Heart left ventricle (tissue), 16 donors: ENCODE data around the gene CTPS2. TPM values are rescaled to one million over a fixed set of nuclear protein-coding genes. Genes with fewer than 3 reads are reported as not detected.
"Not testable (repeated sequence)": the region's sequence is repeated elsewhere in the genome, so short reads cannot be mapped to it uniquely, and the experiment has no call there.

Experiments used
- ATAC-seq, 4 donors: fragments of 200-7000 bp; cut with Tn5 transposase; one replicate each; pipeline ENCODE4 v1.9.1; 2020 to 2022; ENCODE audit warnings: moderate library complexity in 4 of 4, mild to moderate bottlenecking in 3 of 4, moderate number of reproducible peaks in 1 of 4
- DNase-seq, 5 donors: peaks; one replicate each; pipeline ENCODE4 v3.0.0-alpha.2; 2020
- H3K27ac ChIP-seq, 12 donors: fragments of 200-600 bp; sonication (generic) in 4 of 12; one replicate each; pipeline versions ENCODE4 v1.5.0 to v1.8.0; 2016 to 2022; ENCODE audit warnings: mild to moderate bottlenecking in 2 of 12
- H3K27me3 ChIP-seq, 9 donors: fragments of 200-600 bp; sonication (generic) in 2 of 9; one replicate each; pipeline versions ENCODE4 v1.5.1 to v1.8.0; 2016 to 2022; ENCODE audit warnings: mild to moderate bottlenecking in 3 of 9
- H3K36me3 ChIP-seq, 9 donors: fragments of 200-600 bp; sonication (generic) in 2 of 9; one replicate each; pipeline versions ENCODE4 v1.5.0 to v1.8.0; 2018 to 2022; ENCODE audit warnings: mild to moderate bottlenecking in 2 of 9
- H3K4me1 ChIP-seq, 12 donors: fragments of 200-600 bp; sonication (generic) in 4 of 12; one replicate each; pipeline versions ENCODE4 v1.5.0 to v1.8.0; 2016 to 2022; ENCODE audit warnings: mild to moderate bottlenecking in 3 of 12
- H3K4me3 ChIP-seq, 12 donors: fragments of 200-600 bp; sonication (generic) in 4 of 12; one replicate each; pipeline versions ENCODE4 v1.5.0 to v1.8.0; 2017 to 2022; ENCODE audit warnings: mild to moderate bottlenecking in 9 of 12, moderate library complexity in 4 of 12
- H3K9me3 ChIP-seq, 12 donors: fragments of 200-600 bp; sonication (generic) in 4 of 12; one replicate each; pipeline versions ENCODE4 v1.5.0 to v1.8.0; 2016 to 2022; ENCODE audit warnings: mild to moderate bottlenecking in 1 of 12
- POLR2A ChIP-seq, 2 donors: fragments of 450-650 bp; IDR thresholded peaks; one replicate each; pipeline ENCODE4 v1.6.1; 2017; ENCODE audit warnings: antibody characterized with exemption in 2 of 2, mild to moderate bottlenecking in 2 of 2, moderate library complexity in 2 of 2
- WGBS, 4 donors: extraction: QIAGEN DNeasy Blood & Tissue Kit in 2 of 4; methylation state at CpG; one replicate each; pipeline versions ENCODE4 v1.1.5 to v1.1.7; 2013 to 2018; 5-methylcytosine and 5-hydroxymethylcytosine counted together
- intact Hi-C, 10 donors: fragments of 100-400 bp; cut with DNase I; formaldehyde crosslinking; loops; one replicate each; pipeline versions ENCODE4 v1.11.1 to v1.14.2; 2022
- polyA plus RNA-seq, 2 donors: library from polyadenylated mRNA; stranded (reverse); fragments of 200-250 nt; gene quantifications; one replicate each; pipeline ENCODE4 v1.2.3, GENCODE V29; 2013
- total RNA-seq, 9 donors: library from RNA; depleted of rRNA in 2 of 9; stranded (reverse); fragments of >200 nt in 2 of 9; fragmentation: NEBNext Ultra II Directional in 3 of 9; extraction: Animal tissue kit (Norgen Biotek cat#: 25700) in 3 of 9; gene quantifications; one replicate each; pipeline versions ENCODE4 v1.1.0 to v1.2.4, GENCODE V29; 2016 to 2023
- TF ChIP-seq, protein P1 (sequence below), 12 donors: fragments of 200-600 bp; sonication (generic) in 4 of 12; IDR thresholded peaks; one replicate each; pipeline versions ENCODE4 v1.5.0 to v1.8.0; 2018 to 2022; ENCODE audit warnings: antibody characterized with exemption in 12 of 12, mild to moderate bottlenecking in 5 of 12
- donor health status: ischemic (EF 13 %, LVEDD 7.1; RV severe dilation, severe dysfunction).
- donor health status: healthy with polysubstance abuse.
- donor health status: DM: no; HTN: yes; CAD: no.
- donor health status: DM: no; HTN: no; CAD: no.
- donor health status: ischemic (EF 25% LVEDD 6.9; RV normal size, moderate dysfunction).
- donor health status: ischemic (EF 25% LVEDD 5.7; RV mildly dilated, moderate dysfunction).
- donor health status: healthy.
- donor health status: DM: yes; HTN: yes; CAD: no.
- donor health status: ischemic (EF 35%, LVEDD 5.7; RV mildly dilated, moderate dysfunction).
- donor health status: nonischemic (EF 11% LVEDD 7.7; RV severe dilation, severe dysfunction).
- donor health status: DM: yes; HTN: yes; CAD: no.
- donor health status: PGD.
- donor health status: ischemic (EF 29% LVEDD 5.4; RV normal size, mild dysfunction).
- donor health status: nonischemic (EF 23%, LVEDD 6.1; RV moderate dilation, normal function).

Gene CTPS2
- total and polyA plus RNA-seq, 11 donors: 3.1 to 8.3 (median 4.8) TPM

DNA sequence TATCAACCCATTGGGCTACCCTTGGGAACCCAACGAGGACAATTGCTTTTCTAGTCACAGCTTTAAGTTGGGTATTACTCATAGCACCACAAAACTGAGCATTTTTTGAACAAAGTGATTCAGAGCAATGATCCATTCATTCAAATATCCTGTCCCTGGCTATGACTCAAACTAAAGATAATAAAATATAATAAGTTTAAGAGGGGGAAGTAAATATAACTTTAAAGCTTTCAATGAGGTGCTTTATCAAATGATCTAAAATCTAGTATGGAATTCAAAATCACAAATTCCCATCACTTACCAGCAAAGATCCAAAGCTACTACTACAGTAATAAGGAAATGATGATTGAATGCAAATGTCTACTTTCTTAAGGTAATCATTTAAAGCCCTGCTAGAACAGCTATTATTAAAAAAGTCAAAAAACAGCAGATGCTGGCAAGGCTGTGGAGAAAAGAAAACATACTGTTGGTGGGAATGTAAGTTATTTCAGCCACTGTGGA, 102.3 kb downstream of the CTPS2 start:
- intact Hi-C loops: no loop called here
- Histone ChIP-seq H3K36me3 (peaks cover 0 to 15% (median 0%) of the 10 kb centered on the region in 9 donors), H3K9me3 (no peaks in the 10 kb centered on the region), H3K4me1 (peaks cover 0 to 7% (median 0%) of the 10 kb centered on the region in 12 donors), H3K4me3 (no peak overlapping the region), H3K27me3 (peaks cover 0 to 13% (median 0%) of the 10 kb centered on the region in 9 donors), H3K27ac (no peak overlapping the region)
- TF ChIP-seq, protein P1, sequence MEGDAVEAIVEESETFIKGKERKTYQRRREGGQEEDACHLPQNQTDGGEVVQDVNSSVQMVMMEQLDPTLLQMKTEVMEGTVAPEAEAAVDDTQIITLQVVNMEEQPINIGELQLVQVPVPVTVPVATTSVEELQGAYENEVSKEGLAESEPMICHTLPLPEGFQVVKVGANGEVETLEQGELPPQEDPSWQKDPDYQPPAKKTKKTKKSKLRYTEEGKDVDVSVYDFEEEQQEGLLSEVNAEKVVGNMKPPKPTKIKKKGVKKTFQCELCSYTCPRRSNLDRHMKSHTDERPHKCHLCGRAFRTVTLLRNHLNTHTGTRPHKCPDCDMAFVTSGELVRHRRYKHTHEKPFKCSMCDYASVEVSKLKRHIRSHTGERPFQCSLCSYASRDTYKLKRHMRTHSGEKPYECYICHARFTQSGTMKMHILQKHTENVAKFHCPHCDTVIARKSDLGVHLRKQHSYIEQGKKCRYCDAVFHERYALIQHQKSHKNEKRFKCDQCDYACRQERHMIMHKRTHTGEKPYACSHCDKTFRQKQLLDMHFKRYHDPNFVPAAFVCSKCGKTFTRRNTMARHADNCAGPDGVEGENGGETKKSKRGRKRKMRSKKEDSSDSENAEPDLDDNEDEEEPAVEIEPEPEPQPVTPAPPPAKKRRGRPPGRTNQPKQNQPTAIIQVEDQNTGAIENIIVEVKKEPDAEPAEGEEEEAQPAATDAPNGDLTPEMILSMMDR (IDR thresholded peaks at IDR 0.05): no peak
- TF ChIP-seq POLR2A (IDR thresholded peaks at IDR 0.05): no peak
- DNase-seq (no peak), ATAC-seq (no peak)
- WGBS, 4 donors: 50 to 80% (median 71%) methylated on average over 1 of the region's 1 CpG

DNA sequence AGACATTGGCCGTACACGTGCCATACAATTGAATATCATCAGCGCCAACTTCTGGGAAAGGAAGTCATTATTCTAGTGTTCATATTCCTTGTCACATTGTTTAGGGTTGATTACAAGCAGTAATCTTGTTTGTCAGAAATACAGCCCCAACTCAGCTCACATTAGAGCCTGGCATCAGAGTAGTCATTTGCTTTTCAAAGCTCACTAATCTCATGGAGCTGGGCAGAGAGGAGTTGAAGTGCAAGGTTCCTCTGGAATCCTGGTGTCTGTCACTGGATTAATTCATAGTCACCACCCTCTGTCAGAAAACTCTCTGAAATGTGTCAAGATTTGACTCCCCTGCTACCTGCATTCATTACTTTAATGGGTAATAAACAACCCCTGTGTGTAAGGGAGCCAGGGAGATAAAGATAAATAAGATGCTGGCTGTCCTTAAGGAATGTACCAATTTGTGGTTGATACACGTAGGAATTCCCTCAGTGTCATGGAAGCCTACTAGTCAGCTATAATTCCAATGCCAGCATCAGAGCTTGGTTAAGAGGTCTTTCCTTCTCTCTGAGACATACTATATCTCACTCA, 106.2 kb downstream of the CTPS2 start:
- no peak overlapping the region for H3K4me3 ChIP-seq
- 45 to 82% (median 66%) methylated on average over 4 of the region's 4 CpGs for WGBS, 4 donors
- DNase-seq (no peak), ATAC-seq (peak in 3 of 4 donors; percentile 38 to 73 (median 52))
- peaks cover 0 to 10% (median 0%) of the 10 kb centered on the region in 9 donors for H3K27me3 ChIP-seq
- H3K27ac ChIP-seq: peak overlapping the region in 11 of 12 donors; percentile 15 to 78 (median 70)
- intact Hi-C loops: no loop called here
- H3K4me1 ChIP-seq: peaks cover 0 to 26% (median 4%) of the 10 kb centered on the region in 12 donors
- peaks cover 0 to 8% (median 0%) of the 10 kb centered on the region in 9 donors for H3K36me3 ChIP-seq
- TF ChIP-seq, protein P1 (IDR thresholded peaks at IDR 0.05): no peak
- no peak for TF ChIP-seq POLR2A (IDR thresholded peaks at IDR 0.05)
- no peaks in the 10 kb centered on the region for H3K9me3 ChIP-seq

DNA sequence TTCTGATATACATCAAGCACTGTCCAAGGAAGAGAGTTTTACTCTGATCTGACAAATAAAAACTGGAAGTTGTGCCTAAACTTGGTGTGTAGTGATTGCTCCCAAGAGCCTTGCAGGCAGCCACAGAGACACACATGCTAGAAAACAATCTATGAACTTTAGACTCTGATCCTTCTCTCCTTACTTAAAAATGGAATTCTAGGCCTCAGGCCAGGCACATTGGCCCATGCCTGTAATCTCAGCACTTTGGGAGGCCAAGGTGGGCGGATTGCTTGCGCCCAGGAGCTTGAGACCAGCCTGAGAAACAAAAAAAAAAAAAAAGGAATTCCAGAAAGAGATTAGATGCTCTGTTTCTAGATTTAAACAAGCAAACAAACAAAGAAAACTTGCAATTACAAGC, 108.1 kb downstream of the CTPS2 start:
- H3K36me3 ChIP-seq: peaks cover 0 to 6% (median 0%) of the 10 kb centered on the region in 9 donors
- TF ChIP-seq, protein P1 (IDR thresholded peaks at IDR 0.05): no peak
- no peak for TF ChIP-seq POLR2A (IDR thresholded peaks at IDR 0.05)
- peaks cover 0 to 26% (median 4%) of the 10 kb centered on the region in 12 donors for H3K4me1 ChIP-seq
- WGBS, 4 donors: 56 to 68% (median 64%) methylated on average over 2 of the region's 2 CpGs
- intact Hi-C loops: no loop called here
- ATAC-seq: peak; percentile 40 to 64 (median 44)
- no peak overlapping the region for H3K4me3 ChIP-seq
- no peak for DNase-seq
- peaks cover 0 to 7% (median 0%) of the 10 kb centered on the region in 9 donors for H3K27me3 ChIP-seq
- H3K9me3 ChIP-seq: no peaks in the 10 kb centered on the region
- peak overlapping the region; percentile 3 to 83 (median 66) for H3K27ac ChIP-seq

- Histone ChIP-seq H3K27me3 (peaks cover 0 to 7% (median 0%) of the 10 kb centered on the region in 9 donors), H3K27ac (peak overlapping the region; percentile 15 to 83 (median 66)), H3K4me3 (no peak overlapping the region), H3K9me3 (no peaks in the 10 kb centered on the region), H3K4me1 (peaks cover 0 to 26% (median 4%) of the 10 kb centered on the region in 12 donors), H3K36me3 (peaks cover 0 to 4% (median 0%) of the 10 kb centered on the region in 9 donors)
- intact Hi-C loops: no loop called here
- ATAC-seq (no peak), DNase-seq (no peak)
- TF ChIP-seq, protein P1 (IDR thresholded peaks at IDR 0.05): no peak
- no peak for TF ChIP-seq POLR2A (IDR thresholded peaks at IDR 0.05)
- WGBS, 4 donors: 64 to 83% (median 70%) methylated on average over 4 of the region's 4 CpGs
Observed at GRCh38 chrX:16603822-16604221, 108.6 kb downstream of the CTPS2 start.

DNA sequence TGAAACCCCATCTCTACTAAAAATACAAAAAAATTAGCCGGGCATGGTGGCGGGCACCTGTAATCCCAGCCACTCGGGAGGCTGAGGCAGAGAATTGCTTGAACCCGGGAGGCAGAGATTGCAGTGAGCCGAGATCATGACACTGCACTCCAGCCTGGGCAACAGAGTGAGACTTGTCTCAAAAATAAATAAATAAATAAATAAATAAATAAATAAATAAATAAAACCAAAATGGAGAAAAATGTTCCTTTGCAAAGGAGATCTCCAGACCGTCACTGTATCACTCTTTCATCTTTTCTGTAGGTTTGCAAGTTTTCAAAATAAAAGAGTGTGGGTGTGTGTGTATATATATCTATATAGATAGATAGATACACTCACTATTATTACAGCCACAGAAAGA, 109.2 kb downstream of the CTPS2 start:
- H3K36me3 ChIP-seq, H3K4me3 ChIP-seq, ATAC-seq, intact Hi-C loops, H3K27me3 ChIP-seq, DNase-seq, H3K9me3 ChIP-seq: not testable (repeated sequence)
- Histone ChIP-seq H3K4me1 (peaks cover 0 to 26% (median 4%) of the 10 kb centered on the region in 12 donors), H3K27ac (peak overlapping the region in 9 of 12 donors; percentile 20 to 83 (median 70))
- WGBS, 4 donors: 86 to 96% (median 90%) methylated on average over 6 of the region's 6 CpGs
